Measurements from ENCODE around the gene ACTL6B.

The ACTL6B gene

GRCh38 chr7:100683659-100684533 lies 27.6 kb upstream of the ACTL6B start:
- no peak for DNase-seq (ENCODE audit: low read depth)

- no peak for DNase-seq (ENCODE audit: low read depth)
These were observed 26.9 kb upstream of the ACTL6B start for GRCh38 chr7:100682991-100683658.

GRCh38 chr7:100682228-100682741 lies 26.0 kb upstream of the ACTL6B start:
- DNase-seq (ENCODE audit: low read depth): no peak

GRCh38 chr7:100681491-100682227 lies 25.4 kb upstream of the ACTL6B start:
- no peak for DNase-seq (ENCODE audit: low read depth)

- DNase-seq (ENCODE audit: low read depth): no peak
These were observed 24.5 kb upstream of the ACTL6B start for GRCh38 chr7:100680576-100681271.

GRCh38 chr7:100679927-100680575 lies 23.8 kb upstream of the ACTL6B start:
- DNase-seq (ENCODE audit: low read depth): no peak

- no peak for DNase-seq (ENCODE audit: low read depth)
These were observed 23.1 kb upstream of the ACTL6B start for GRCh38 chr7:100679129-100679926.

- no peak for DNase-seq (ENCODE audit: low read depth)
These were observed 22.2 kb upstream of the ACTL6B start for GRCh38 chr7:100678291-100678984.

- DNase-seq (ENCODE audit: low read depth): no peak
These were observed 21.3 kb upstream of the ACTL6B start for GRCh38 chr7:100677308-100678267.

- no peak for DNase-seq (ENCODE audit: low read depth)
These were observed 20.5 kb upstream of the ACTL6B start for GRCh38 chr7:100676501-100677306.

- DNase-seq (ENCODE audit: low read depth): peak; percentile 54
These were observed 19.5 kb upstream of the ACTL6B start for GRCh38 chr7:100675581-100676350.

- no peak for DNase-seq (ENCODE audit: low read depth)
These were observed 18.8 kb upstream of the ACTL6B start for GRCh38 chr7:100675105-100675451.

GRCh38 chr7:100674411-100675104 lies 18.3 kb upstream of the ACTL6B start:
- no peak for DNase-seq (ENCODE audit: low read depth)

- DNase-seq (ENCODE audit: low read depth): no peak
These were observed 17.7 kb upstream of the ACTL6B start for GRCh38 chr7:100673942-100674410.

- peak; percentile 98 for DNase-seq (ENCODE audit: low read depth)
These were observed 17.2 kb upstream of the ACTL6B start, which contains the start of gene GNB2 for GRCh38 chr7:100673302-100673941. Gene GNB2 (plus strand): TSS chr7:100673740. CDS start chr7:100676266, 2,526 bp downstream.

Data from stimulated activated CD8-positive, alpha-beta memory T cell treated with anti-CD3 and anti-CD28 coated beads, Interleukin-7, amount 100 ng/mL, for 24 hours (primary cell).